Measurements from ENCODE around the gene SPATA31E1. TPM values are rescaled to one million over a fixed set of nuclear protein-coding genes. Genes with fewer than 3 reads are reported as not detected.

The SPATA31E1 gene
- total RNA-seq, 2 donors from 2014 or later, result 0.07 TPM; not detected in 1

DNA sequence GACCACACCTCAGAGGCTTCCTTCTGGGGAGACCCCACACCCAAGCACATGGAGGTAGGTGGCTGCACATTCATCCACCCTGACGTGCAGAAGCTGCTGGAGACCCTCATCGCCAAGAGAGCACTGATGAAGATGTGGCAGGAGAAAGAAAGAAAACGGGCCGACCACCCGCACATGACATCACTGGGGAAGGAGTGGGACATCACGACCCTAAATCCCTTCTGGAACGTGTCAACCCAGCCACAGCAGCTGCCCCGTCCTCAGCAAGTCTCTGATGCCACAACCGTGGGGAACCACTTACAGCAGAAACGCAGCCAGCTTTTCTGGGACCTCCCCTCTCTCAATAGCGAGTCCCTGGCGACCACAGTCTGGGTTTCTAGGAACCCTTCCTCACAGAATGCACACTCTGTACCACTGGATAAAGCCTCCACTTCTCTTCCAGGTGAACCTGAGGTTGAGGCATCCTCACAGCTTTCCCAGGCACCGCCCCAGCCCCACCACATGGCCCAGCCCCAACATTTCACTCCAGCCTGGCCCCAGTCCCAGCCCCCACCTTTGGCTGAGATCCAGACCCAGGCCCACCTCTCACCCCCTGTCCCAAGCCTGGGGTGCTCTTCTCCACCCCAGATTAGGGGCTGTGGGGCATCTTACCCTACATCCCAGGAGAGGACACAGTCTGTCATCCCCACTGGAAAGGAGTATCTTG lies 3.0 kb downstream of the SPATA31E1 start:
- no peak for TF ChIP-seq CTCF (IDR thresholded peaks at IDR 0.05)
- Histone ChIP-seq H3K4me3 (no peak overlapping the region), H3K36me3 (no peaks in the 10 kb centered on the region), H3K27ac (no peak overlapping the region), H3K9me3 (no peaks in the 10 kb centered on the region), H3K4me1 (no peaks in the 10 kb centered on the region), H3K9ac (ENCODE audit: low read depth in 2 of 2, low read length in 2 of 2) (no peak overlapping the region), H3K27me3 (no peaks in the 10 kb centered on the region)
- intact Hi-C loops (cut with DNase I), result loop anchor here (10.0 kb wide), 1 partner anchor 201 kb away; no protein-coding TSS in a partner anchor
- DNase-seq, result no peak

DNA sequence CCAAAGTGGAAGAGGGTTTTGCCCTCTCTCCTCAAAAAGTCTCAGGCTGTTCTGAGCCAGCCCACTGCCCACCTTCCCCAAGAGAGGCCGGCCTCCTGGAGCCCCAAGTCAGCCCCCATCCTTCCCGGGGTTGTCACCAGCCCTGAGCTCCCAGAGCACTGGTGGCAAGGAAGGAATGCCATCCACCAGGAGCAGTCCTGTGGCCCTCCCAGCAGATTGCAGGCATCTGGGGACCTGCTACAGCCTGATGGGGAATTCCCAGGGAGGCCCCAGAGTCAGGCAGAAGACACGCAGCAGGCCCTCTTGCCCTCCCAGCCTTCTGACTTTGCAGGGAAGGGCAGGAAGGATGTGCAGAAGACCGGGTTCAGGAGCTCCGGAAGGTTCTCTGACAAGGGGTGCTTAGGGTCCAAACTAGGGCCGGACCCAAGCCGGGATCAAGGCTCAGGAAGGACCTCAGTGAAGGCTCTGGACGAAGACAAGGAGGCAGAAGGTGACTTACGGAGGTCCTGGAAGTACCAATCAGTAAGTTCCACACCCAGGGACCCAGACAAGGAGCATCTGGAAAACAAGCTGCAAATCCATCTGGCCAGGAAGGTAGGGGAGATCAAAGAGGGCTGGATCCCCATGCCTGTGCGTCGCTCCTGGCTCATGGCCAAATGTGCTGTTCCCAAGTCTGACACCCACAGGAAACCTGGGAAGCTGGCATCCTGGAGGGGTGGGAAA lies 3.7 kb downstream of the SPATA31E1 start:
- no peaks in the 10 kb centered on the region for H3K27me3 ChIP-seq

DNA sequence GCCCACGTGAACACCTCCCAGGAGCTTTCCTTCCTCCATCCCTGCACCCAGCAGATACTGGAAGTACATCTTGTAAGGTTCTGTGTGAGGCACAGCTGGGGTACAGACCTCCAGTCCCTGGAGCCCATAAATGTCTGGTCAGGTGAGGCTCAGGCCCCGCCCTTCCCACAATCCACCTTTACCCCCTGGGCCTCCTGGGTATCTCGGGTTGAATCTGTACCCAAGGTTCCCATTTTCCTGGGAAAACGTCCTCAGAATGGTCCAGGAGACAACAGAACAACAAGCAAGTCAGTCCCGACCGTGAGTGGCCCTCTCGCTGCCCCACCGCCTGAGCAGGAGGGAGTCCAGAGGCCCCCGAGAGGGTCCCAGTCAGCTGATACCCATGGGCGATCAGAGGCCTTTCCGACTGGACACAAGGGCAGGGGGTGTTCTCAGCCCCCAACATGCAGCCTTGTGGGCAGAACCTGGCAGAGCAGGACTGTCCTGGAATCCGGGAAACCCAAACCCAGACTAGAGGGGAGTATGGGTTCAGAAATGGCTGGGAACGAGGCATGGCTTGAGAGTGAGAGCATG lies 4.3 kb downstream of the SPATA31E1 start:
- H3K4me1 ChIP-seq, result no peaks in the 10 kb centered on the region
- intact Hi-C loops (cut with DNase I), result loop anchor here (10.0 kb wide), 1 partner anchor 202 kb away; no protein-coding TSS in a partner anchor
- no peaks in the 10 kb centered on the region for H3K27me3 ChIP-seq
- no peak for DNase-seq
- TF ChIP-seq CTCF (IDR thresholded peaks at IDR 0.05), result no peak
- H3K4me3 ChIP-seq, result no peak overlapping the region
- no peaks in the 10 kb centered on the region for H3K36me3 ChIP-seq
- no peak overlapping the region for H3K9ac ChIP-seq (ENCODE audit: low read depth in 2 of 2, low read length in 2 of 2)
- no peak overlapping the region for H3K27ac ChIP-seq
- H3K9me3 ChIP-seq, result no peaks in the 10 kb centered on the region

More for the DNA sequence above, 3.7 kb downstream of the SPATA31E1 start:
- Histone ChIP-seq H3K36me3 (no peaks in the 10 kb centered on the region), H3K9me3 (no peaks in the 10 kb centered on the region), H3K9ac (ENCODE audit: low read depth in 2 of 2, low read length in 2 of 2) (no peak overlapping the region), H3K4me3 (no peak overlapping the region), H3K27ac (no peak overlapping the region), H3K4me1 (no peaks in the 10 kb centered on the region)
- TF ChIP-seq CTCF (IDR thresholded peaks at IDR 0.05), result no peak
- intact Hi-C loops (cut with DNase I), result loop anchor here (10.0 kb wide), 1 partner anchor 202 kb away; no protein-coding TSS in a partner anchor
- no peak for DNase-seq

DNA sequence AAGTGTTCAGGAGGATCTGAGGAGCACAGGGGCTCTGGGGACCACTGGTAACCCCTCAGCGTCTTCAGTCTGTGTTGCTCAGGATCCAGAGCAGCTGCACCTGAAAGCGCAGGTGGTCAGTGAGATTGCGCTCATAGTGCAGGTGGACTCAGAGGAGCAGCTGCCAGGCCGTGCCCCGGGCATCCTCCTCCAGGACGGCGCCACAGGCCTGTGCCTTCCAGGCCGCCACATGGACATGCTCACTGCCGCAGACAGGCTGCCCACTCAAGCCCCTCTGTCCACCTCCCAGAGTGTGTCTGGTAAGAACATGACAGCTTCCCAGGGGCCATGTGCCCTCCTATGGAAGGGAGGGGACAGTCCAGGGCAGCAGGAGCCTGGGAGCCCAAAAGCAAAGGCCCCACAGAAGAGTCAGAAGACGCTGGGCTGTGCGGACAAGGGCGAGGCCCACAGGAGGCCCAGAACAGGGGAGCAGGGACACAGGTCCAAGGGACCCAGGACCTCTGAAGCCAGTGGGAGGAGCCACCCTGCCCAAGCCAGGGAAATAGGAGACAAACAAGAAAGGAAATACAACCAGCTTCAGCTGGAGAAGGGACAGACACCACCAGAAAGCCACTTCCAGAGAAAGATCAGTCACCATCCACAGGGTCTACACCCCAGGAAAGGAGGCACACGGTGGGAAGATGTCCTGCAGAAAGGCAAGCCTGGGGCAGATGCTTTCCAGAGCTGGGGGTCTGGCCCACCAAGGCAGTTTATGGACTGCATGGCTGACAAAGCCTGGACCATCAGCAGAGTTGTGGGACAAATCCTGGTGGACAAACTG lies 5.2 kb downstream of the SPATA31E1 start:
- Histone ChIP-seq H3K27me3 (no peaks in the 10 kb centered on the region), H3K4me3 (no peak overlapping the region), H3K9ac (ENCODE audit: low read depth in 2 of 2, low read length in 2 of 2) (no peak overlapping the region), H3K9me3 (no peaks in the 10 kb centered on the region), H3K27ac (no peak overlapping the region), H3K4me1 (no peaks in the 10 kb centered on the region), H3K36me3 (no peaks in the 10 kb centered on the region)
- no peak for TF ChIP-seq CTCF (IDR thresholded peaks at IDR 0.05)
- DNase-seq, result no peak
- intact Hi-C loops (cut with DNase I), result loop anchor here (10.0 kb wide), 1 partner anchor 203 kb away; no protein-coding TSS in a partner anchor

DNA sequence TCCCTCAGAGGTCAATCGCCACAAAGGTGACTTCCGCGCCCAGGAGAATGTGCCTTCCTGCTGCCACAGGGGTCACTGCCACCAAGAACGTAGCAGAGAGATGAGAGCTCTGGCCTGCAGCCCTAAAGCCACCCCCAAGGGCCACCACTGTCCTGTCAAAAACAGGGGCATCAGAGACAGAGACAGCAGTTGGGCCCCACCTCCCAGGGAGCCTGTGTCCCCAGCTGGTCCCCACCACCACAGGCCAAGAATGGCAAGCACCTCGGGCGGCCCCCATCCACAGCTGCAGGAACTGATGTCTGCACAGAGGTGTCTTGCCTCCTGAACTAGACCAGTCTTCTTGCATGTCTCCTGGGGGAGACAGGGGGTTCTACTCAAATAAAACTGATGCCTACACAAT lies 5.8 kb downstream of the SPATA31E1 start:
- Histone ChIP-seq H3K4me1 (no peaks in the 10 kb centered on the region), H3K36me3 (no peaks in the 10 kb centered on the region), H3K27ac (no peak overlapping the region), H3K9me3 (no peaks in the 10 kb centered on the region), H3K9ac (ENCODE audit: low read depth in 2 of 2, low read length in 2 of 2) (no peak overlapping the region), H3K4me3 (no peak overlapping the region), H3K27me3 (no peaks in the 10 kb centered on the region)
- TF ChIP-seq CTCF (IDR thresholded peaks at IDR 0.05), result no peak
- DNase-seq, result no peak
- intact Hi-C loops (cut with DNase I), result loop anchor here (10.0 kb wide), 1 partner anchor 204 kb away; no protein-coding TSS in a partner anchor
